Muscle of leg (tissue), 11 donors: ENCODE measurements around the gene TSPAN10. TPM values are rescaled to one million over a fixed set of nuclear protein-coding genes. Genes with fewer than 3 reads are reported as not detected.

Experiments used
- DNase-seq: peaks from one replicate; pipeline ENCODE4 v3.0.0; 2013
- H3K27ac ChIP-seq: one replicate; pipeline ENCODE4 v1.5.1; 2013; ENCODE audit warnings: mild to moderate bottlenecking, low read length, control low read depth
- H3K27me3 ChIP-seq: one replicate; pipeline ENCODE4 v1.6.1; 2013; ENCODE audit warnings: low read length; ENCODE audit not compliant: control insufficient read depth, insufficient read depth
- H3K36me3 ChIP-seq: one replicate; pipeline ENCODE4 v1.6.1; 2013; ENCODE audit warnings: low read length; ENCODE audit not compliant: control insufficient read depth, insufficient read depth
- H3K4me1 ChIP-seq: one replicate; pipeline ENCODE4 v1.6.1; 2013; ENCODE audit warnings: low read length; ENCODE audit not compliant: control insufficient read depth, insufficient read depth
- H3K4me3 ChIP-seq: one replicate; pipeline ENCODE4 v1.5.1; 2013; ENCODE audit warnings: low read length, control low read depth
- H3K9me3 ChIP-seq: replicated peaks from 2 replicates; pipeline ENCODE4 v1.6.1; 2013; ENCODE audit warnings: low read depth, low read length; ENCODE audit not compliant: control insufficient read depth
- WGBS: methylation state at CpG from one replicate; pipeline ENCODE4 v1.1.5; 2013; ENCODE audit warnings: missing lambda C conversion rate; ENCODE audit not compliant: insufficient coverage; 5-methylcytosine and 5-hydroxymethylcytosine counted together
- polyA plus RNA-seq, 8 donors: library from polyadenylated mRNA; unstranded; fragments of 120-200 nt; gene quantifications; one replicate each; pipeline versions ENCODE4 v1.2.1 to v1.2.3, GENCODE V29; 2013; ENCODE audit warnings: inconsistent platforms in 1 of 8, low replicate concordance in 1 of 8; ENCODE audit not compliant: insufficient read length in 8 of 8, insufficient read depth in 1 of 8
- total RNA-seq: library from RNA; stranded (reverse); fragments of 120-200 nt; gene quantifications from one replicate; pipeline ENCODE4 v1.2.4, GENCODE V29; 2013

The TSPAN10 gene
- total and polyA plus RNA-seq, 9 donors, result 0.53 to 1.7 (median 1.2) TPM

DNA sequence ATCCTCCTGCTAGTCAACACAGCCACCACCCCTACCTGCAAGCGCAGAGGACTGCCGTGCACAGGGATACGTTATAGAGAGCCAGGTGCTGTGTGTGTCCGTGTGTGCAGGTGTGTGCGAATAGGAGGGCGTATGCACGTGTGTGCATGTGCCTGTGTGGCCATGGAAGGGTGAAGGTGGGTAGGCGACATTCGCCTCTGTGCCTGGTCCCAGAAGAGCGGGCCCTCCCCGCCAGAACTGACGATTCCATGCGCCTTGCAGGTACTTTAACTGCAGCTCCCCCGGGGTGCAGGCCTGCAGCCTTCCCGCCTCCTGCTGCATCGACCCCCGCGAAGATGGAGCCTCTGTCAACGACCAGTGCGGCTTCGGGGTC lies 10.6 kb downstream of the TSPAN10 start:
- Histone ChIP-seq H3K36me3 (no peaks in the 10 kb centered on the region), H3K9me3 (peaks cover 2% of the 10 kb centered on the region), H3K4me3 (no peak overlapping the region), H3K27ac (no peak overlapping the region), H3K4me1 (no peaks in the 10 kb centered on the region), H3K27me3 (peaks cover 40% of the 10 kb centered on the region)
- WGBS, result 23% methylated on average over 17 of the region's 21 CpGs
- DNase-seq, result no peak

DNA sequence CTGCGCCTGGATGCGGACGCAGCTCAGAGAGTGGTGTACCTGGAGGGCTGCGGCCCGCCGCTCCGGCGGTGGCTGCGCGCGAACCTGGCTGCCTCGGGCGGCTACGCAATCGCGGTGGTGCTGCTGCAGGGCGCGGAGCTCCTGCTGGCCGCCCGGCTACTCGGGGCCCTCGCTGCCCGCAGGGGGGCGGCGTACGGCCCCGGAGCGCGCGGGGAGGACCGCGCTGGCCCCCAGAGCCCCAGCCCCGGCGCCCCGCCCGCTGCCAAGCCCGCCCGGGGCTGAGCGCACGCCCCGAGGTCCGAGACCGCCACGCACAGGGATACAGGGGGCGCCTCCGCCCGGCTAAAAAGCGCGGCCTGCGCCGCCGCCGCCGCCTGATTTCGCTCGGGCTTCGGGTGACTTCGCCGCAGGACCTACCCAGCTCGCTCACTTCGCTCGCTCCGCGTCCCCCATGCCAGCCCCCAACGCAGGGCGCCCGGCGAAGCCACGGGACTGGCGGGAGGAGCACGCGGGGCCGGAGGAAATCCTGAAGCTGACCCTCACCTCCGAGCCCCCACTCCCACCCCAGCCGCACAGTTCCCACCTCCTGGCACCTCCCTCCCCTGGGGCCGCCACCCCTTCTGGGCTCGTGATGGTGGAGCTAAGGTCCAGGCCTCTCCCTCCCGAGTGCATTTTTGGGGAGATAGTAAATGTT lies 11.2 kb downstream of the TSPAN10 start:
- 2% methylated on average over 73 of the region's 78 CpGs for WGBS
- DNase-seq, result no peak
- Histone ChIP-seq H3K36me3 (no peaks in the 10 kb centered on the region), H3K27ac (no peak overlapping the region), H3K27me3 (peaks cover 42% of the 10 kb centered on the region), H3K4me1 (peaks cover 2% of the 10 kb centered on the region), H3K4me3 (no peak overlapping the region), H3K9me3 (peaks cover 2% of the 10 kb centered on the region)

DNA sequence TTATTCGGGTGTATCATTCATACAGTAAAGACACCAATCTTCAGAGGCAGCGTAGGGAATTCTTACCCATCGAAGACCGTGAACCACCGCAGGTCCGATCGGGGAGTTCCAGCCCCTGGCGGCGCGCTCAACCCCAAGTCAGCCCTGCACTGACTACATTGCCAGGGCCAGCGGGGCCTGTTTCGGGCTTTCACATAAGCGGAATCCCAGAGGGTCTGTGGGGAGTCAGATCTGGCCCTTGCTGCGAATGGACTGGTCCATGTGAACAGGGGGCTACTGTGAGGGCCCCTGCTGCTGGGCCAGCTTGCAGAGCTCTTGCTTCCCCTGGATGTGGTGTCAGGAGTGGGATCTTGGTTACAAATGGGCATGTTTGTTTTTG lies 11.7 kb downstream of the TSPAN10 start:
- Histone ChIP-seq H3K36me3 (no peaks in the 10 kb centered on the region), H3K4me1 (peaks cover 6% of the 10 kb centered on the region), H3K4me3 (no peak overlapping the region), H3K27me3 (peaks cover 43% of the 10 kb centered on the region), H3K9me3 (peaks cover 2% of the 10 kb centered on the region), H3K27ac (no peak overlapping the region)
- WGBS, result 70% methylated on average over 13 of the region's 14 CpGs
- no peak for DNase-seq

DNA sequence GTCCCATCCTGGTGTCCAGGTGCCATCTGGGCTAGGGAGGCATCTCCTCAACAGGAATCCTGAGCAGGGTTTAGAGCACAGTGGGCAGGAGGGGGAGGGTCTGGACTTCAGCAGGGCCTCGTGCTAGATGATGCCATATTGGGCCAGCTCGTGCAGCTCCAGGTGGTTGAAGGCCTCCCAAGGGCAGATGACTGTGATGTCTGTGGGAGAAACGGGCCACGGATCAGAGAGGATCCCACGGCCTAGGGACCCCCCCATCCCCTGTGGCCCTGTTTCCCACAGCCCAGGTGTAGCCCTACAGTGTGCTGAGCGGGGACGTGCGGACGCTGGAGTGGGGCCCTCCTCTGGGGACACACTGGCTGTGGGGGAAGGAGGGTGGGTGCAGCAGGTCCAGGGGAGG lies 14.0 kb downstream of the TSPAN10 start:
- no peak overlapping the region for H3K27ac ChIP-seq
- H3K9me3 ChIP-seq, result peaks cover 2% of the 10 kb centered on the region
- no peak for DNase-seq
- no peak overlapping the region for H3K4me3 ChIP-seq
- H3K27me3 ChIP-seq, result peaks cover 43% of the 10 kb centered on the region
- H3K4me1 ChIP-seq, result peaks cover 14% of the 10 kb centered on the region
- WGBS, result 75% methylated on average over 6 of the region's 9 CpGs
- H3K36me3 ChIP-seq, result no peaks in the 10 kb centered on the region

DNA sequence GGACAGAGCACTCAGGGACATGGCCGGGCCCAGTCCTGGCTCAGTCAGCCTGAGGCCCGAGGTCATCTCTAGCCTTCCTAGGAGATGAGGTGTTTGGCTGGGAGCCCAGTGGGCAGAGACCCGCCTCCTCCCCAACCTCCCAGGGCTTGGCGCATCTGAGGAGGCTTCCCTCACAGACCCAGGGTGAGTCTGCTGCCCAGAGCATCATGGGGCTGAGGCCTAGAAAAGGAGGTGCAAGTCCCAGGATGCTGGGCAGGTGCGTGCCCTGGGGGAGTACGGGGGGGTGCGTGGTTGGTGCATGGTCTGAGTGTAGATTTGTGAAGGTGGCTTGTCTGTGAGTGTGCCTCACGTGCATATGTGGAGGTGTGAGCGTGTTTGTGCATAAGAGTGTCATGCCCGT lies 14.7 kb downstream of the TSPAN10 start:
- DNase-seq, result no peak
- WGBS, result 90% methylated on average over 6 of the region's 10 CpGs
- Histone ChIP-seq H3K9me3 (peaks cover 2% of the 10 kb centered on the region), H3K4me3 (no peak overlapping the region), H3K27me3 (peaks cover 41% of the 10 kb centered on the region), H3K27ac (no peak overlapping the region), H3K36me3 (no peaks in the 10 kb centered on the region), H3K4me1 (peaks cover 14% of the 10 kb centered on the region)

DNA sequence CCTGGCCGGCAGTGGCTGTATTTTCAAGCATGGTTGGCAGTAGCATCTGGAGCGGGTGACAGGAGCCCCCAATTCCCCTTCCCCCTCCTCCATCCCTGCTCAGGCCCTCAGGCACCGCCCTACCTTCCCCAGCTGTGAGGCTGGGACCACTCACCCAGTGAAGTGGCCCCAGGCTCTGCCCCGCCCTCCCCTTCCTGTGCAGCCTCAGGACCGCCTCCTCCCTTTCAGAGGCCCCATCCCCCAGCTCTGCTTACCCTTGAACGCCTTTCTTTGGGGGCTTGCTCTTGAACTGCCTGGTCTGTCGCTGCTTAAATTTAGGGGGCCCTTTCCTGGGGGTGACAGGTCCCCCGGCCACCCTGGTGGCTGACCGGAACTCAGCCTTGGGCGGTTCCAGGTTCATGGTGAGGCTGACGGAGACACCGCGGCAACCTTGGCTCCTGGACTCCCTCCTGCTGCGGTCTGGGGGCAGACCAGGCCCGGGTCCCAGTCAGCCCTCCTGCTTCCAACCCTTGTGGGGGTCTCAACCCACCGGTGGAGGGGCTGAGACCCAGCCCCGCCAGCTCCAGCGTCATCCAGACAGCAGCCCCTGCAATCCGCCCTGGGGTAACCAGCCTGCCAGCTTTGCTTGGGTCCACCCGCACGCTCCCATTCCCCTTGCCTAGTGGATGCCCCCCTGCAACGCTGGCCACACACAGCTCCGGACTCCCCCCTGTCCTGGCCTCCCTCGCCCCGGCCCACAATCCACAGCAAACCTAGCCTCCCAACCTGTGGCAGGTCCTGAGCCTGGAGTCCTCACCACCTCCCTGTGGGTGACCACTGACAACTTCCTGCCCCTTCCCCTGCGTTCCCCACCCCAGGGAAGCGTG lies 16.1 kb downstream of the TSPAN10 start:
- no peak for DNase-seq
- Histone ChIP-seq H3K4me1 (peaks cover 19% of the 10 kb centered on the region), H3K27me3 (peaks cover 28% of the 10 kb centered on the region), H3K36me3 (no peaks in the 10 kb centered on the region), H3K9me3 (peaks cover 2% of the 10 kb centered on the region), H3K4me3 (no peak overlapping the region), H3K27ac (no peak overlapping the region)
- 17% methylated on average over 20 of the region's 27 CpGs for WGBS

DNA sequence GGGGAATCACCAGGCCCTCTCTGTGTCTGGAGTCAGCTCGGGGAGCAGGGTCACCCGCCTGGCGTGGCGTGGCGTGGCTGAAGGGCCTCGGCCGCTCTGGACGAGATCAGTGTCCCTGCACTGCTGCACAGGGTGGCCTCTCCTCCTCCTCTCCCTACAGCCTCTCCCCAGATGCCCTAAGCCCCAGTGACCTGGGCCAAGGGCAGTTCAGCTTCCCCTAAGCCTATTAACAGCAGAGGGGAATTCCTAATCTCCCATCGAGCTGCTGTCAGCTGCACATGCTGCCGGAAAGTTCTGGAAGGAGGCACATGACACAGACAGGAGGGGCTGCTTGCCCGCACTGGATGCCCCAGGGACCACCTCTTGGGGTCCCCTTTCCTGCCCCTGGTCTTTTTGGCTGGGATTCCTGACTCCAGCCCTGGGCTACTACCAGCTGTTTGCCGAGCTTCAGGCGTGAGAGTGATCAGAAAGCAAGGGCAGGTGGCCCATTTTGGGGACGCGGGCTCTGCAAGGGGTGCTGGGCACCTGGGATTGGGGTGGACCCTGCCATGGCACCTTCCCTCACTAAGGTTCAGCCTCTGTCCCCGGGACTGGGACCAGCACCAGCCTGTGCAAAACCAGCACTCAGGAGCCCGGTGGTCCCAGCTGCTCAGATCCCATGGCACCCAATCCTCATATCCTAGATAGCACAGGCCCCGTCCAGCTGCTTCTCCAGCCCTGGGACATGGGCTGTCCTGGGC lies 18.6 kb downstream of the TSPAN10 start:
- Histone ChIP-seq H3K27ac (no peak overlapping the region), H3K4me1 (peaks cover 19% of the 10 kb centered on the region), H3K27me3 (peaks cover 5% of the 10 kb centered on the region), H3K9me3 (no peaks in the 10 kb centered on the region), H3K36me3 (no peaks in the 10 kb centered on the region), H3K4me3 (no peak overlapping the region)
- DNase-seq, result no peak
- 68% methylated on average over 16 of the region's 18 CpGs for WGBS

DNA sequence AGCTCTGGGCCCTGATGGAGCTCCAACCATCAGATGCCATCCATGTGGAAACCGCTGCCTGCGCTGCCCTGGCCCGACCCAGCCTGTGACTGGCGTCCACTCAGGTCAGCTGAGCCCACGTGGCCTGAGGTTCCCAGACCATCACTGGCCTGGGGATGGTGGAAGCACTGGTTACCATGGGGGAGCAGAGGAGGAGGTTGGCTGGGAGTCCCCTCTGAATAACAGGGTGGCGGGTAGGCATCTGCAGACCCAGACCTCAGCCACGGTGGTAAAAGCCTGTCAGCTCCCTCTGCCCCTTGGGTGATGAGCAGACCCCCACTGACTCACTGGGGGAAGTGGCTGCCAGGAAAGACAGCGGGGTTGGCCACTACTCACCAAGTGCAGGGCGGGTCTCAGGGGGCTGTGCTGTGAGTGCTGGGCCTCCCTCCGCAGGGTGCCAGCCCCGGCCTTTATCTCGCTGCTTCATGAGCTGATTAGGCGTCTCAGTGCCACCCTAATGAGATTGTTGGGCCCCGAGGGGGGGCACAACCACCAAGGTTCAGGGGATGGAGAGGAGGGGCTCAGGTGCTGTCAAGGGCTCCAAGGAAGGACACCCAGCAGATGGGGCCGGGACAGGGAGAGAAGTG lies 19.2 kb downstream of the TSPAN10 start, which contains the start of gene PDE6G:
PDE6G (minus strand) TSS at position 425 of the 626 bp plus-strand sequence. CDS start 3,237 bp downstream, outside the sequence.
- WGBS, result 84% methylated on average over 15 of the region's 15 CpGs

GRCh38 chr17:81656835-81657234 lies 19.8 kb downstream of the TSPAN10 start:
- Histone ChIP-seq H3K9me3 (no peaks in the 10 kb centered on the region), H3K27me3 (peaks cover 2% of the 10 kb centered on the region), H3K36me3 (no peaks in the 10 kb centered on the region), H3K4me1 (peaks cover 19% of the 10 kb centered on the region), H3K27ac (peak overlapping the region; percentile 5), H3K4me3 (no peak overlapping the region)
- peak; percentile 36 for DNase-seq
- 33% methylated on average over 3 of the region's 4 CpGs for WGBS

More for the DNA sequence above, 19.2 kb downstream of the TSPAN10 start, which contains the start of gene PDE6G:
- Histone ChIP-seq H3K4me1 (peaks cover 19% of the 10 kb centered on the region), H3K36me3 (no peaks in the 10 kb centered on the region), H3K27me3 (peaks cover 2% of the 10 kb centered on the region), H3K9me3 (no peaks in the 10 kb centered on the region), H3K4me3 (no peak within 1 kb of the TSS), H3K27ac (peak within 1 kb of the TSS; percentile 5)
- DNase-seq, result no peak
